GM20431 (cell line): ENCODE measurements around the gene SORD.
"Not testable (repeated sequence)": the region's sequence is repeated elsewhere in the genome, so short reads cannot be mapped to it uniquely, and the experiment has no call there.

Experiments used
- in situ Hi-C: fragments of 300-500 bp; cut with MseI, MboI; formaldehyde crosslinking; loops from one replicate; pipeline ENCODE4 v1.15.0; 2020; ENCODE audit warnings: low sequenced_read_pairs; ENCODE audit not compliant: unreplicated experiment

SORD gene

DNA sequence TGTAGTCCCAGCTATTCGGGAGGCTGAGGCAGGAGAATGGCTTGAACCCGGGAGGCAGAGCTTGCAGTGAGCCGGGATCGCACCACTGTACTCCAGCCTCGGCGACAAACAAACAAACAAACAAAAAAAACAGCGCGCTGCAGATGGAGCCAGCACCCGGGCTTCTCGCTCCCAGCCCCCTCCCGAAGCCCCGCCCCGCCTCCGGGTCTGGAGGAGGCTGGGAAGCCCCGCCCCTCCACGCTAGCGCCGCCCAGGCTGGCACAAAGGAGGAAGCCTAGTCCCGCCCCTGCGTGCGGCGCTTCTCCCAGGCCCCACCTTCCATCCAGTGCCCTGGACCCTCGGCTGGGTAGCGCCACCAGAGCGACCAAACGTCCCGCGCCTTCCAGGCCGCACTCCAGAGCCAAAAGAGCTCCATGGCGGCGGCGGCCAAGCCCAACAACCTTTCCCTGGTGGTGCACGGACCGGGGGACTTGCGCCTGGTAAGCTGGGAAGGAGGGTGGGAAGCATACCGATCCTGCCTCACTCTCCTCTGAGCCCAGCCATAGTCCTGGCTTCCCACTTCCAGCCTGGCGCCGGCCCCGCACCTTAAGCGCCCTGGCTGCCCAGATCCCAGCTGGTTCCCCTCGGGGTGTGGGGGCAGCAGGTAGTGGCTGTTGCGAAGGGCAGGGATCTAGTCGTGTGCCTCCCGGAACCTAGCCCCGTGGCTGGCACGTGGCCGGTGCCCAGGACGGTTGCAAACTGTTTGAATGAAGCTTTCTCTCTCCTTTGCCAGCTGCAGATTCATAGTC, at the start of gene SORD:
TSS of gene SORD (plus strand) at position 325 of the 788 bp plus-strand sequence. CDS start at position 414, 89 bp downstream.
- in situ Hi-C loops: no loop called here

DNA sequence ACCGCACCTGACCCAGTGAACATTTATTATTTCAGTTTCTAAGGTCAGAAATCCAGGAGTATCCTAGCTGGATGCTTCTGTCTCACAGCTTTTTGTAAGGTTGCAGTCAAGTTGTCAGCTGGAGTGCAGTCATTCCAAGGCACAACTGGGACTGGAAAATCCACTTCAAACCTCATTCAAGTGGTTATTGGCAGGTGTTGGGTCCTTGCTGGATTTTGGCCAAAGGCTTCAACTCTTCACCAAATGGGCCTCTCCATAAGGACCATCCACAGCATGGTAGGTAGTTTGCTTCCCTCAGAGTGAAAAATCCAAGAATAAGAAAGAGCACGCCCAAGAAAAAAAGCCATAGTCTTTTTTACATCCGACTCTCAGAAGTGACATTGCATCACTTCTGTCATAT, 46.8 kb upstream of the SORD start:
- in situ Hi-C loops: not testable (repeated sequence)

DNA sequence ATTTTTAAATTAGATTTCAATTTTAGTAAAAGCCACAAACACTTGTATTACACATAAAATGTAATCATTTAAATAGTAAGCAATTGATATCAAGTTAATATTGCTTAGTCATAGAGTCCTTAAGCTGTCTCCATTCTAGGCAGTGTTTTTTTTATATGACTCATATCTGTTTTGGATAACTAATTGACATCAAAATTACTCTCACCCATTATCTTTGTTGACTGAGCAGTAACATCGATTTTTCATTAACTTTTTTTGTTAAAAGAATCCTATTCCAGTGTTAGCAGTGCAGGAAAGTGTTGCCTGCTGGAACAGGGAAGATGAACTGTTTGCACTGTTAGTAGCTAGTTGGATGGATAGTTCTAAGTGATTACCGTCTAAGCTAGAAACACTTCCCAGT, 45.2 kb upstream of the SORD start:
- in situ Hi-C loops: not testable (repeated sequence)

DNA sequence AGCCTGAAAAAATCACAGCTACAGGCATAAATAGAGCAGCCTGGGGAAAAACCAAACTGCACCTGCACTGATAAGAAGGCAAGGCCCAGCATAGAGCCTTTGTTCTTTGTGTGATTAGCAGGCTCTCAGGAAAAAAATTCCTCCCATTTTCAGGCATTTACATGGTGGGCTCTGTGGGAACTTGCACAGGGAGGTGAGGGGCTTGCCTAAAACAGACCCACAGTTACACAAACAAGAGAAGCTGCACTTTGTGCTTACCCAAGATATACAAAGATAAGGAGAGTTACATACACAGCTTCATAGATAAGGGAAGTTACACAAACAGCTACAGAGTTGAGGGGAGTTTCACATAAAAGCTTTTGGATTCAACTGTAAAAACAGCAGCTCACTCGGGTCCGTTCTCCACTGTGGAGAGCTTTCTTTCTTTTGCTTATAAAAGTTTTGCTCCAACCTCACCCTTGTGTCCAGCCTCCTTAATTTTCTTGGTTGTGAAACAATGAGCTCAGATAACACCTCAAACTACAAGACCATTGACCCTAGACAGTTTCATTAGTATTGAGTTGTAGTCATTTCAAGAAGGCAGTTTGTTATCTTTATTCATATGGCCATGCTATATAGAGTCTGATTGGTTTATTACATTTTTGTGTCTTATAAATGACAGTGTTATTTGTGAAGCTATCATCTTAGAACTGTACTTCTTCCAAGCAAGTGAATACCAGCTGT, 43.2 kb upstream of the SORD start:
- in situ Hi-C loops: not testable (repeated sequence)

DNA sequence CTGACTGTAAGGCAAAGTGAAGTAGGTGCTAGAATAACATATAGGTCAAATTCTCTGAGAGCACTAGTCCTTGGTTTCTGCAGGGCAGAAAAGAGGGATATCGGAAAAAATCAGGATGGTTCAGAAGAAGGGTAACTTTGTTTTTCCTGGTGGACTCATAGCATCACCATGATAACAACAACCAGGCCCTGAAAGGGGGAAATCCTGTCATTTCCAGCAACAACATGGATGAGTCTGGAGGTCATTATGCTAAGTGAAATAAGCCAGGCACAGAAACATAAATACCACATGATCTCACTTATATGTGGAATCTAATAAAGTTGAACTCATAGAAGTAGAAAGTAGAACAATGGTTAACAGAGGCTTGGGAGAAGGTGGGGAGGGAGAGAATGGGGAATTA, 38.9 kb upstream of the SORD start:
- in situ Hi-C loops: not testable (repeated sequence)

DNA sequence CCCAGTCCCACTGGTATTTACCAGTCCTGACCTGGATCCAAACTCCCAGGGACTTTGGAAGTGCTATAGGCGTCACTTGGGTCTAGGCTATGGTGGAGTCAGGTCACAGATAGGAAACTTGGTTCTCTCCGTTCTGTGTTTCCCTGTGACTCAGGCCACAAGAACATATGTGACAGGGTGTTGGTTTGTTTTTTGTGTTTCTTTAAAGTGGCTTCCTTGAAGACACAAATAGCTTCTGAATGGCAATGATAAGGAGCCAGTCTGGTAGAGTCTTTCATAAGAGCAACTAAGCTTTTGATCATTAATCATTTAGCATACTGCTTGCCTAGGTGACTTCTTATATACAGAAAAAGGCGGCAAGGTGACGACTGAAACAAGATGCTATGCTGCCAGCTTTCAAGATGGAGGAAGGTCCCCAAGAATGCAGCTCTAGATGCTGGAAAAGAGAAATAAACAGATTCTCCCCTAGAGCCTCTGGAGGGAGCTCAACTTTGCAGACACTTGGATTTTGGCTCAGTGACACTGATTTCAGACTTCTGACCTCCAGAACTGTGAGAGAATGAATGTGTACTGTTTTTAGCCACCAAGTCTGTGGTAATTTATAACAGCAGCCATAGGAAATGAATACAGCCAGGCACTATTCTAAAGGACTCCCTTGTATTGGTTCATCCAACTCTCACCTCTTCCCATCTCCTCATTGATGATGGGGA, 36.5 kb upstream of the SORD start:
- in situ Hi-C loops: not testable (repeated sequence)

DNA sequence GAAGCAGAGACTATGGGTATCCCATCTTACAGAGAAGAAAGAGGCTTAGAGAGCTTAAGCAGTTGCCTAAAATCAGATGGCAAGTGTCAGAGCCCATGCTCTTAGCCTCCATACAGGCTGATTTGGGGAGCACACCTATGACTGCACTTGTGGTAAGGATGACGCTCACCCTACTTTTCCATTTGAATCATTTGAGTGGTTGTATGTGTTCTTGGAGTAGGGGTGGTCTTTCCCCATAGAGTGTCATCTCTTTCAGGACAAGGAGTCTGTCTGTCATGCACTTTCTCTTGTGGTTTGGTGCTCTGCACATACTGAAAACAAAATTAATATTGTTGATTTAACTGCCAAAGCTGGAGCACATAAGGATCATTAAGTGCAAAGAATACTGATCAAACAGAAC, 35.3 kb upstream of the SORD start:
- in situ Hi-C loops: not testable (repeated sequence)

DNA sequence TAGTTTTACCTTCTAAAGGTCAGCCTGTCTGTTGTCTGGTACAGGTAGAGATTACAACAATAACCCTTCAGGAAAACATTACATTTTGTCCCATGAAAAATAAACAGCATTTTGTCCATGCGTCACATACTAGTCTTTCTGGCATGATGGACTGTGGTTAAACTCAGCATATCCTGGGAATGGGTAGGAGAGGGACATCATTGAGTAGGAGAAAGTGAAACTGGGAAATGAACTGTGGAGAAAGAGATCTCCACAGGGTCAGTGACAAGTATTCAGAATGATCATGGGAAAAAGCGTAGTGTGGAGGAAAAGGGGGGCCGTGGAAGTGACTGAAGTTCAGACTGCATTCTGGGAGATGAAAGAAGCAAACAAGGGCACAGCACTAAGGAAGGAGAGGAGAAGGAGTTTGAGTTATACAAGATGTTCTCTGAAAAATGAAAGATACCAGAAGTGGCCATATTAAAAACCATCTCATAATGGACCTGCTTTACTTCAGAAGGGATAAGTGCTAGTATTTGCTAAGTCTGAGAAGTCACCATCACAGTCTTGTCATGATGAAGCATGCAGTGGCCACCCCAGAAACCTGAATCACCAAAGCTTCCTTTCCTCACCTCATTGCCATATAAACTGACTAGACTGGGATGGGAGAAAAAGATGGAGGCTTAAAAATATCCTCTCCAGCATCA, 34.7 kb upstream of the SORD start:
- in situ Hi-C loops: not testable (repeated sequence)

DNA sequence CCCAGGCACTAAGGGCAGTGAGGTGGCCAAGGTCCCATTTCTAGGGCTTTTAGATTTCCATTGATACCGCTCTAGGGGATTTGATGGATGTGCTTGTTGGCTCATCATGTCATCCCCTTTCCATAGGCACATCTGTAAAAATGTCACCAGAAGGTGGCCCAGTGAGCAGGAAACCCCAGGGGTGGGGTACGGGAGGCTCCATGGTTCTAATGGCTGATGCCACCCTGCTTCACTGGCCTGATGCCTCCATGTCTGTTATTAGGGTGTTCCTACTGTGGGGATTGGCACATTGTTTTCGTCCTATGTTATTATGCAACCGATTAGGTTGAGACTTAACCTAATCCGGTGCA, 34.1 kb upstream of the SORD start:
- in situ Hi-C loops: not testable (repeated sequence)

DNA sequence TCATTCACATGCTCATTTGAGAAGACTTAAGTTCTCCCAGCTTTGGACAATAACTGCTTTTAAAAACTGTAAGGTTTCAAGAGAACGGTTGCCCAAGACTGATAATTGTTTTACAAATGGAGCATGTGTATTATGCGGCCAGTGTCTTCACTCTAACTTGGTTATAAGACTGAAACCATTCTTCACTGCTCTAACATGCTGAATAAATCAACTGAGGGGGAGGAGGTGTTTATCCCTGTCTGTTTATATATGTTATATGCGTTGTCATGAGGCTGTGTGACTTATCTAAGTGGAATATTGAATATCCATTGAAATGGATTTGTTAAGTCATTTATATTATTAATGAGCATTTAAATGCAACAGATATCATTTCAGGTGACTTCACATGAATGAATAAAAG, 25.4 kb upstream of the SORD start:
- in situ Hi-C loops: not testable (repeated sequence)

DNA sequence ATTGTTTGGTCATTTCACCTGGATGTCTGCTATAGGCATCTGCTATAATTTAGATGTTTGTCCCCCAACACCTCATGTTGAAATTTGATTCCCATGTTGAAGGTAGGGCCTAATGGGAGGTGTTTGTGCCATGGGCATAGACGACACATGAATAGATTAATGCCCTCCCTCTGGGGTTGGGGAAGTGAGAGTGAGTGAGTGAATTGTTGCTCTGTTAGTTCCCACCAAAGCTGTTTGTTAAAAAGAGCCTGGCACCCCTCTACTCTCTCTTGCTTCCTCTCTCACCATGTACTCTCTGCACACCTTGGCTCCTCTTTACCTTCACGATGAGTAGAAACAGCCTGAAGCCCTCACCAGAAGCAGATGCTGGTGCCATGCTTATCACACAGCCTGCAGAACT, 23.9 kb upstream of the SORD start:
- in situ Hi-C loops: no loop called here

DNA sequence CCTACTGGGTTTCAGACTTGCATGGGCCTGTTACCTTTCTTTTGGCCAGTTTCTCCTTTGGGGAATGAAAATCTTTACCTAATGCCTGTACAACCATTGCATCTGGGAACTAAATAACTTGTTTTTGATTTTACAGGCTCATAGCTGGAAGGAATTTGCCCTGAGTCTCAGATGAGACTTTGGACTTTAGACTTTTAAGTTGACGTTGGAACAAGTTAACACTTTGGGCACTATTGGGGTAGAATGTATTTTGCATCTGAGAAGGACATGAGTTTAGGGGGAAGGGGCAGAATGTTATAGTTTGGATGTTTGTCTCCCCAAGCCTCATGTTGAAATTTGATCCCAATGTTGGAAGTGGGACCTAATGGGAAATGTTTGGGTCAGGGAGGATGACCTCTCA, 21.8 kb upstream of the SORD start:
- in situ Hi-C loops: not testable (repeated sequence)

DNA sequence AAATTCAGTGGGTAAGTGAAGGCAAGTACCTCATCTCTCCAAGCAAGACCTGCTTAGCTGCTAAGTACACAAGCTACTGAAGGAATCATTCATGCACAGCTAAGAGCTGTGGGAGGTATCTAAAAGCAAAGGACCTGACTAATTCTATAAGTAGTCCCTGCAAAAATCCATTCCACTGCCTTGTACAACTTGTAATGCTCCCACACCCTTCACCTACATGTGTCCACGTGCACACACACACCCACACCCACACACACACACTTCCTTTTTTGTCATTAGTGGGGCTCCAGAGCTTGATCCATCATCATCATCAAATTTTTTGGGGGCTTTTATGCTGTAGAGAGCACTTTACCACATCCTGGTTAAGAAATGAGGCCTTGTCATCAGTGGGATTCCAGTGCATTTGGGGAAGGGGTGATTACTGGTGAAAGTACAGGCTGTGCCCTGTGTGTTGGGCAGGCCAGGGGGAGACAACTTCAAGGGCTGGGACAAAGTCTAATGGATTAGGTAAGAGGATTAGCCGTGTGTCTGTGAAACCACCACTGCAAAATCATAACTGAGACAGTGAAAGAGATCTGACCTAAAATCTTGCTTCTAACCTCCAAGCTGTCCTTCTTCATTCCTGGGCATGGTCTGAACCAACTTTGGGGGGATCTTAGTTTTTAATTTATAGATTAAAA, 19.1 kb upstream of the SORD start:
- in situ Hi-C loops: not testable (repeated sequence)

DNA sequence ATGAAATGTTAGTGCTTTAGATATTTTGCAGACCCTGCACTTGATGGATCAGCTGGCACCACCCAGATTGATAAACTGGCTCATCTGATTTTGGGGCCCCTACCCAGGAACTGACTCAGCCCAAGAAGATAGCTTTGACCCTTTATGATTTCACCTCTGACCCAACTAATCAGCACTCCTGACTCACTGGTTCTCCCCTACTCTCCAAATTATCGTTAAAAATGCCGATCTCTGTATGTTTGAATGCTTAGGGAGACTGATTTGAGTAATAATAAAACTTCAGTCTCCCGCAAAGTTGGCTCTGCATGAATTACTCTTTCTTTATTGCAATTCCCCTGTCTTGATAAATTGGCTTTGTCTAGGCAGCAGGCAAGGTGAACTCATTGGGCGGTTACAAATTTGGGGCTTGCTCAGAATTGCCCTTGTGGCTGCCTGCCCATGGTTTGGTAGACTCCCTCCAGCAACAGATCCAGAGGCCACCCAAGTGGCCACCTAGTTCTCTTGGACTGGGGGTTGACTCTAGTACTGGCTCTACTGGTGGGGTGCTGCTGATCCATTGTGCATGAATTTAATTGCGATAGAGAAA, 18.3 kb upstream of the SORD start:
- in situ Hi-C loops: not testable (repeated sequence)

DNA sequence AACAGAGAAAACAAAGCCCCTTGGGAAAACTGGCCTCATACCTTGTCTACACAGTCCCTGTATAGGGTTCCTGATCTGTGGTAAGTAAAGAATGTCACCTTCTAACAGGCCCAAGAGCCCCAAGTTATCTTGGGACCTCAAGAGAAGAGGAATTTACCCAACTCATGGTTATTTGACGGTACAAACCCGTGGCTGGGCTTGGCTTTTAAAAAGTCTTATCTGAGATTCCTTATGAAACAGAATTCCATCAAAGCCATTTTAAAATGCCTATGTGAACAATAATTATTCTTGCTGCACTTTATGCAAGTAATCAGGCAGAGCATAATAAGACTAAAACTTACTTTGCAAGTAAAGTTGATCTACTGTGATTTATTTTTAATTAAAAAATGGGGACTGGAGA, 13.9 kb upstream of the SORD start:
- in situ Hi-C loops: no loop called here

DNA sequence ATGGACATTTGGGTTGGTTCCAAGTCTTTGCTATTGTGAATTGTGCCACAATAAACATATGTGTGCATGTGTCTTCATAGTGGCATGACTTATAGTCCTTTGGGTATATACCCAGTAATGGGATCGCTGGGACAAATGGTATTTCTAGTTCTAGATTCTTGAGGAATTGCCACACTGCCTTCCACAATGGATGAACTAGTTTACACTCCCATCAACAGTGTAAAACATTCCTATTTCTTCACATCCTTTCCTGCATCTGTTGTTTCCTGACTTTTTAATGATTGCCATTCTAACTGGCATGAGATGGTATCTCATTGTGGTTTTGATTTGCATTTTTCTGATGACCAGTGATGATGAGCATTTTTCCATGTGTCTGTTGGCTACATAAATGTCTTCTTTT, 7.9 kb upstream of the SORD start:
- in situ Hi-C loops: not testable (repeated sequence)

DNA sequence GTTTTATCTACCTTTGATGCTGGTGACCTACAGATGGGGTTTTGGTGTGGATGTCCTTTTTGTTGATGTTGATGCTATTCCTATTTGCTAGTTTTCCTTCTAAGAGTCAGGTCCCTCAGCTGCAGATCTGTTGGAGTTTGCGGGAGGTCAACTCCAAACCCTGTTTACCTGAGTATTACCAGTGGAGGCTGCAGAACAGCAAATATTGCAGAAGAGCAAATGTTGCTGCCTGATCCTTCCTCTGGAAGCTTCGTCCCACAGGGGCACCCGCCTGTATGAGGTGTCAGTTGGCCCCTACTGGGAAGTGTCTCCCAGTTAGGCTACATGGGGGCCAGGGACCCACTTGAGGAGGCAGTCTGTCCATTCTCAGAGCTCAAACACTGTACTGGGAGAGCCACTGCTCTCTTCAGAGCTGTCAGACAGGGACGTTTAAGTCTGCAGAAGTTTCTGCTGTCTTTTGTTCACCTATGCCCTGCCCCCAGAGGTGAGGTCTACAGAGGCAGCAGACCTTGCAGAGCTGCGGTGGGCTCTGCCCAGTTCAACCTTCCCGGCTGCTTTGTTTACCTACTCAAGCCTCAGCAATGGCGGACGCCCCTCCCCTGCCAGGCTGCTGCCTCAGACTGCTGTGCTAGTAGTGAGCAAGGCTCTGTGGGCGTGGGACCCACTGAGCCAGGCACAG, 2.6 kb upstream of the SORD start:
- in situ Hi-C loops: not testable (repeated sequence)

DNA sequence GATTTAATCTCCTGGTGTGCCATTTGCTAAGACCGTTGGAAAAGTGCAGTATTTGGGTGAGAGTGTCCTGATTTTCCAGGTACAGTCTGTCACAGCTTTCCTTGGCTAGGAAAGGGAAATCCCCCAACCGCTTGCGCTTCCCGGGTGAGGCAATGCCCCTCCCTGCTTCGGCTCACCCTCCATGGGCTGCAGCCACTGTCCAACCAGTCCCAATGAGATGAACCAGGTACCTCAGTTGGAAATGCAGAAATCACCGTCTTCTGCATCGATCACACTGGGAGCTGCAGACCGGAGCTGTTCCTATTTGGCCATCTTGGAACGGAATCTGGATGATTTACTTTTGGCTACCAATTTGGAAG, 2.1 kb upstream of the SORD start:
- in situ Hi-C loops: not testable (repeated sequence)

DNA sequence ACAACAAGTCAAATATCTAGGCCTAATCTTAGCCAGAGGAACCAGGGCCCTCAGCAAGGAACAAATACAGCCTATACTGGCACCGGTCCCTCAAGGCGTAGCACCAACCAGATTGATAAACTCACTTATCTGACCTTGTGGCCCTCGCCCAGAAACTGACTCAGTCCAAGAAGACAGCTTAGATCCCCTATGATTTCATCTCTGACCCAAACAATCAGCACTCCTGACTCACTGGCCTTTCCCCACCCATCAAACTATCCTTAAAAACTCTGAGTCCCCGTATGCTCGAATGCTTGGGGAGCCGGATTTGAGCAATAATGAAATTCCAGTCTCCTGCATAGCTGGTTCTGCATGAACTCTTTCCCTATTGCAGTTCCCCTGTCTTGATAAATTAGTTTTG, 1.6 kb upstream of the SORD start:
- in situ Hi-C loops: no loop called here
